ENCODE data around the gene IAH1.

The IAH1 gene

DNA sequence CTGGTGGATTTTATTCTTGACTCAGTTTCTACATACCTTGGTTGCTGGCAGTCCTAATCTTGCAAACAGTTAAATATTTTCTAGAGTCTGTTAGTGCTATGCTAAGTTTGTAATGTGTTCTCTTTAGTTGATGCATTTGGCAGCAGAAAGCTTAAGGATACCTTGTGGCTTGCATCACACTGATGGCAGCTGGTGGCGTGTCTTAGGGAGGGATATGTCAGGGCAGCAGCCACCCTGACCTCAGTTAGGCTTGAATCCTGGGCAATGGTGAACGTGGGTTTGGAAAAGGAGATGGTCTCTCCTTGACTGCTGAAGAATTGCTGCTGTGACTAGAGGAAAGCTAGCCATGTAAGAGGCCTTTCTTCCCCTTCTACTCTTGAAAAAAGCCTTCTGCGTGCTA lies 4.2 kb downstream of the IAH1 start:
- DNase-seq: no peak
- Histone ChIP-seq H3K4me1 (ENCODE audit: control insufficient read depth, insufficient read depth, low read depth, low read length) (peaks cover 6% of the 10 kb centered on the region), H3K27me3 (ENCODE audit: control insufficient read depth in 1 of 2, insufficient read depth in 1 of 2, low read length in 2 of 2) (no peaks in the 10 kb centered on the region), H2BK15ac (ENCODE audit: low read depth, poor library complexity, severe bottlenecking) (no peak overlapping the region), H3K4ac (ENCODE audit: low read depth in 1 of 2, low read length in 2 of 2) (no peak overlapping the region), H2BK120ac (ENCODE audit: low read depth, low read length) (no peak overlapping the region), H4K8ac (ENCODE audit: low read length) (no peak overlapping the region), H3K27ac (ENCODE audit: low read length, poor library complexity, severe bottlenecking) (no peak overlapping the region), H3K18ac (ENCODE audit: low read depth in 1 of 2, low read length in 2 of 2) (no peak overlapping the region), H2BK12ac (ENCODE audit: low read length in 2 of 2) (no peak overlapping the region), H3K36me3 (ENCODE audit: control insufficient read depth in 1 of 2, insufficient read depth in 2 of 2, low read depth in 1 of 2, low read length in 2 of 2) (peaks cover 31 to 66% of the 10 kb centered on the region in 2 experiments), H4K91ac (ENCODE audit: low read length) (no peak overlapping the region), H3K4me3 (ENCODE audit: insufficient read depth in 1 of 2, low read depth in 1 of 2, low read length in 2 of 2) (no peak overlapping the region), H3K79me1 (replicated peaks; ENCODE audit: low read length, poor library complexity, severe bottlenecking) (no peaks in the 10 kb centered on the region), H3K23ac (ENCODE audit: low read length in 2 of 2) (no peak overlapping the region), H3K9me3 (ENCODE audit: control insufficient read depth, low read length) (no peaks in the 10 kb centered on the region), H3K14ac (ENCODE audit: low read length in 2 of 2) (no peak overlapping the region), H3K4me2 (ENCODE audit: low read length, poor library complexity, severe bottlenecking) (no peak overlapping the region), H2AFZ (ENCODE audit: low read depth, low read length) (no peak overlapping the region), H2AK5ac (ENCODE audit: low read length, severe bottlenecking) (no peak overlapping the region), H2BK5ac (ENCODE audit: low read depth, low read length, poor library complexity, severe bottlenecking) (no peak overlapping the region), H3K9ac (ENCODE audit: low read length) (no peak overlapping the region)
- WGBS: 88% methylated on average over 3 of the region's 3 CpGs

DNA sequence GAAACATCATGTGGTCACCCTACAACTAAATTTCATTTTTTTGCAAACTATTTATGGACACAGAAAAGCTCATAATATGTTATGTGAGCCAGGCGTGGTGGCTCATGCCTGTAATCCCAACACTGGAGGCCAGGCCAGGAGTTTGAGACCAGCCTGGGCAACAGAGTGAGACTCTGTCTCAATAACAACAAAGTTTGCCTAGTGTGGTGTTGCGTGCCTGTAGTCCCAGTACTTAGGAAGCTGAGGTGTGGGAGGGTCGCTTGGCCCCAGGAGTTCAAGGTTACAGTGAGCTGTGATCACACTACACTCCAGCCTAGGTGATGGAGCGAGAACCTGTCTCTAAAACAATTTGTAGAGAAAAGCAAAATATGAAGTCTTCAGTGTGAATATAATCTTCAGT lies 5.8 kb downstream of the IAH1 start:
- Histone ChIP-seq H2BK5ac (ENCODE audit: low read depth, low read length, poor library complexity, severe bottlenecking) (no peak overlapping the region), H2BK120ac (ENCODE audit: low read depth, low read length) (no peak overlapping the region), H4K91ac (ENCODE audit: low read length) (no peak overlapping the region), H3K27ac (ENCODE audit: low read length, poor library complexity, severe bottlenecking) (no peak overlapping the region), H3K36me3 (ENCODE audit: control insufficient read depth in 1 of 2, insufficient read depth in 2 of 2, low read depth in 1 of 2, low read length in 2 of 2) (peaks cover 29 to 83% of the 10 kb centered on the region in 2 experiments), H2AK5ac (ENCODE audit: low read length, severe bottlenecking) (no peak overlapping the region), H3K9ac (ENCODE audit: low read length) (no peak overlapping the region), H3K4ac (ENCODE audit: low read depth in 1 of 2, low read length in 2 of 2) (no peak overlapping the region), H2BK12ac (ENCODE audit: low read length in 2 of 2) (no peak overlapping the region), H3K9me3 (ENCODE audit: control insufficient read depth, low read length) (no peaks in the 10 kb centered on the region), H3K4me3 (ENCODE audit: insufficient read depth in 1 of 2, low read depth in 1 of 2, low read length in 2 of 2) (no peak overlapping the region), H4K8ac (ENCODE audit: low read length) (no peak overlapping the region), H3K79me1 (replicated peaks; ENCODE audit: low read length, poor library complexity, severe bottlenecking) (peaks cover 2% of the 10 kb centered on the region), H2AFZ (ENCODE audit: low read depth, low read length) (no peak overlapping the region), H2BK15ac (ENCODE audit: low read depth, poor library complexity, severe bottlenecking) (no peak overlapping the region), H3K27me3 (ENCODE audit: control insufficient read depth in 1 of 2, insufficient read depth in 1 of 2, low read length in 2 of 2) (no peaks in the 10 kb centered on the region), H3K4me1 (ENCODE audit: control insufficient read depth, insufficient read depth, low read depth, low read length) (peaks cover 2% of the 10 kb centered on the region), H3K18ac (ENCODE audit: low read depth in 1 of 2, low read length in 2 of 2) (no peak overlapping the region), H3K14ac (ENCODE audit: low read length in 2 of 2) (no peak overlapping the region), H3K23ac (ENCODE audit: low read length in 2 of 2) (no peak overlapping the region), H3K4me2 (ENCODE audit: low read length, poor library complexity, severe bottlenecking) (no peak overlapping the region)
- WGBS: 96% methylated on average over 3 of the region's 4 CpGs
- no peak for DNase-seq

DNA sequence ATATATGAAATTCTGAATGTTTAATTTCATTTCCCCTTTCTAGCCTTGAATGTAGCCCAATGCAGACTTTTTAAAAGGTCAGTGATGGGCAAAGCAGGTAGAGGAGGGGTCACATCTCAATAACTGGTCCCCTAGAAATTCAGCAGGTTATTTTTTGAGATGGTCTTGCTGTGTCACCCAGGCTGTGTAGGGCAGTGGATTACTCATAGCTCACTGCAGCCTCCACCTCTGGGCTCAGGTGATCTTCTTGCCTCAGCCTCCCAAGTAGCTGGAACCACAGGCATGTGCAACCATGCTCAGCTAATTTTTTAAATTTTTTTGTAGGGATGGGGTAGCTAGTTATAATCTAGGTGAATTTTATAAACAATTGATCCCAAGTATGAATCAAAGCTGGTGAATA lies 8.8 kb downstream of the IAH1 start:
- Histone ChIP-seq H4K8ac (ENCODE audit: low read length) (no peak overlapping the region), H3K9ac (ENCODE audit: low read length) (no peak overlapping the region), H2AFZ (ENCODE audit: low read depth, low read length) (no peak overlapping the region), H3K4ac (ENCODE audit: low read depth in 1 of 2, low read length in 2 of 2) (no peak overlapping the region), H3K79me1 (replicated peaks; ENCODE audit: low read length, poor library complexity, severe bottlenecking) (peaks cover 16% of the 10 kb centered on the region), H3K4me1 (ENCODE audit: control insufficient read depth, insufficient read depth, low read depth, low read length) (peaks cover 2% of the 10 kb centered on the region), H2BK120ac (ENCODE audit: low read depth, low read length) (no peak overlapping the region), H2BK5ac (ENCODE audit: low read depth, low read length, poor library complexity, severe bottlenecking) (no peak overlapping the region), H2AK5ac (ENCODE audit: low read length, severe bottlenecking) (no peak overlapping the region), H3K27ac (ENCODE audit: low read length, poor library complexity, severe bottlenecking) (no peak overlapping the region), H2BK12ac (ENCODE audit: low read length in 2 of 2) (no peak overlapping the region), H3K14ac (ENCODE audit: low read length in 2 of 2) (no peak overlapping the region), H3K27me3 (ENCODE audit: control insufficient read depth in 1 of 2, insufficient read depth in 1 of 2, low read length in 2 of 2) (no peaks in the 10 kb centered on the region), H3K4me2 (ENCODE audit: low read length, poor library complexity, severe bottlenecking) (no peak overlapping the region), H4K91ac (ENCODE audit: low read length) (no peak overlapping the region), H3K36me3 (ENCODE audit: control insufficient read depth in 1 of 2, insufficient read depth in 2 of 2, low read depth in 1 of 2, low read length in 2 of 2) (peaks cover 44 to 97% of the 10 kb centered on the region in 2 experiments), H3K18ac (ENCODE audit: low read depth in 1 of 2, low read length in 2 of 2) (no peak overlapping the region), H3K23ac (ENCODE audit: low read length in 2 of 2) (no peak overlapping the region), H2BK15ac (ENCODE audit: low read depth, poor library complexity, severe bottlenecking) (no peak overlapping the region), H3K4me3 (ENCODE audit: insufficient read depth in 1 of 2, low read depth in 1 of 2, low read length in 2 of 2) (no peak overlapping the region), H3K9me3 (ENCODE audit: control insufficient read depth, low read length) (no peaks in the 10 kb centered on the region)
- DNase-seq: no peak

DNA sequence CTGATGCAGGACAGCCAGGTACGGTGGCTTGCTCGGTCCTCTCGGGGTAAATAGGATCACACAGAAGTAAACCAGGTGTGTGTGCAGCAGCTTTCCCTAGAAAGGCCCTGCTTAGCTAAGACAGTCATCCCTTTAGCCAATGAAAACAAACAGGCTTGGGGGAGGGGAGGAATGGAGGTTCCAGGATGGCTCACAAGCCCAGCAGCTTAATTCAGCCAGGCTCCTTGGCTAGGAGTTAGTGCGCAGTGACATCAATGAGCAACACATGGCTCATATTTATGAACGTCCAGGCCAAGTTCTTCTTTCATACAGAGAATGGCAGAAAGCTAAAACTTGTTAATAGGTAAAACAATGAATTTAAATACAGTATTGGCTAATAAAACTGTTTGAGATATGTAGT lies 10.2 kb downstream of the IAH1 start:
- Histone ChIP-seq H3K36me3 (ENCODE audit: control insufficient read depth in 1 of 2, insufficient read depth in 2 of 2, low read depth in 1 of 2, low read length in 2 of 2) (peaks cover 45 to 96% of the 10 kb centered on the region in 2 experiments), H2BK5ac (ENCODE audit: low read depth, low read length, poor library complexity, severe bottlenecking) (no peak overlapping the region), H4K8ac (ENCODE audit: low read length) (no peak overlapping the region), H3K4me3 (ENCODE audit: insufficient read depth in 1 of 2, low read depth in 1 of 2, low read length in 2 of 2) (no peak overlapping the region), H3K27me3 (ENCODE audit: control insufficient read depth in 1 of 2, insufficient read depth in 1 of 2, low read length in 2 of 2) (no peaks in the 10 kb centered on the region), H3K9me3 (ENCODE audit: control insufficient read depth, low read length) (no peaks in the 10 kb centered on the region), H3K23ac (ENCODE audit: low read length in 2 of 2) (no peak overlapping the region), H4K91ac (ENCODE audit: low read length) (no peak overlapping the region), H3K79me1 (replicated peaks; ENCODE audit: low read length, poor library complexity, severe bottlenecking) (peaks cover 16% of the 10 kb centered on the region), H3K4me2 (ENCODE audit: low read length, poor library complexity, severe bottlenecking) (no peak overlapping the region), H3K9ac (ENCODE audit: low read length) (no peak overlapping the region), H2AK5ac (ENCODE audit: low read length, severe bottlenecking) (no peak overlapping the region), H3K27ac (ENCODE audit: low read length, poor library complexity, severe bottlenecking) (no peak overlapping the region), H2BK120ac (ENCODE audit: low read depth, low read length) (no peak overlapping the region), H3K4ac (ENCODE audit: low read depth in 1 of 2, low read length in 2 of 2) (no peak overlapping the region), H2BK12ac (ENCODE audit: low read length in 2 of 2) (no peak overlapping the region), H2BK15ac (ENCODE audit: low read depth, poor library complexity, severe bottlenecking) (no peak overlapping the region), H3K4me1 (ENCODE audit: control insufficient read depth, insufficient read depth, low read depth, low read length) (peaks cover 2% of the 10 kb centered on the region), H3K18ac (ENCODE audit: low read depth in 1 of 2, low read length in 2 of 2) (no peak overlapping the region), H2AFZ (ENCODE audit: low read depth, low read length) (no peak overlapping the region), H3K14ac (ENCODE audit: low read length in 2 of 2) (no peak overlapping the region)
- DNase-seq: no peak
- 100% methylated on average over 3 of the region's 5 CpGs for WGBS

All from mesenchymal stem cell (in vitro differentiated cells and primary cell).